Suprapubic skin (tissue), 4 donors: ENCODE results near the gene RAB25. TPM values are rescaled to one million over a fixed set of nuclear protein-coding genes. Genes with fewer than 3 reads are reported as not detected.
"Not testable (repeated sequence)": the region's sequence is repeated elsewhere in the genome, so short reads cannot be mapped to it uniquely, and the experiment has no call there.

ENCODE experiments used
- DNase-seq, 2 donors: peaks; one replicate each; pipeline ENCODE4 v3.0.0-alpha.2; 2019; ENCODE audit warnings: low spot score in 2 of 2
- H3K27ac ChIP-seq: fragments of 200-600 bp; sonication (generic); one replicate; pipeline ENCODE4 v1.5.1; 2019
- H3K27me3 ChIP-seq: fragments of 200-600 bp; sonication (generic); one replicate; pipeline ENCODE4 v1.5.1; 2019
- H3K36me3 ChIP-seq: fragments of 200-600 bp; sonication (generic); one replicate; pipeline ENCODE4 v1.5.1; 2019
- H3K4me1 ChIP-seq: fragments of 200-600 bp; sonication (generic); one replicate; pipeline ENCODE4 v1.5.1; 2019
- H3K4me3 ChIP-seq: fragments of 200-600 bp; sonication (generic); one replicate; pipeline ENCODE4 v1.5.1; 2019; ENCODE audit warnings: mild to moderate bottlenecking
- H3K9me3 ChIP-seq: fragments of 200-600 bp; sonication (generic); one replicate; pipeline ENCODE4 v1.5.1; 2019
- CTCF ChIP-seq, 2 donors: fragments of 200-600 bp in 1 of 2; fragments of 450-650 bp in 1 of 2; sonication (generic) in 1 of 2; IDR thresholded peaks; one replicate each; pipeline ENCODE4 v1.5.1; 2016 to 2019; ENCODE audit warnings: antibody characterized with exemption in 2 of 2, mild to moderate bottlenecking in 1 of 2, moderate library complexity in 1 of 2
- EP300 ChIP-seq: sonication (generic); formaldehyde crosslinking; IDR thresholded peaks from one replicate; pipeline ENCODE4 v1.6.1; 2017; ENCODE audit warnings: antibody characterized with exemption
- POLR2A ChIP-seq, 2 donors: fragments of 450-650 bp; IDR thresholded peaks; one replicate each; pipeline ENCODE4 v1.6.1; 2017; ENCODE audit warnings: antibody characterized with exemption in 2 of 2, mild to moderate bottlenecking in 2 of 2, moderate library complexity in 2 of 2
- POLR2AphosphoS5 ChIP-seq, 3 donors: sonication (generic); formaldehyde crosslinking; IDR thresholded peaks; one replicate each; pipeline ENCODE4 v1.6.1; 2017; ENCODE audit warnings: antibody characterized with exemption in 3 of 3
- WGBS: methylation state at CpG from one replicate; pipeline ENCODE4 v1.1.5; 2018; 5-methylcytosine and 5-hydroxymethylcytosine counted together
- total RNA-seq, 4 donors: library from RNA; depleted of rRNA; stranded (reverse); fragments of >200 nt; gene quantifications; one replicate each; pipeline ENCODE4 v1.1.0, GENCODE V29; 2016

Gene RAB25
- total RNA-seq, 4 donors from 2014 or later = 150 to 284 (median 205) TPM

GRCh38 chr1:156114101-156114918 lies 53.4 kb downstream of the RAB25 start, which contains the start of gene LMNA:
TSS of gene LMNA (plus strand) at chr1:156114711. CDS start at chr1:156114919, 208 bp downstream.
- 0% methylated on average over 4 of the region's 37 CpGs for WGBS

DNA sequence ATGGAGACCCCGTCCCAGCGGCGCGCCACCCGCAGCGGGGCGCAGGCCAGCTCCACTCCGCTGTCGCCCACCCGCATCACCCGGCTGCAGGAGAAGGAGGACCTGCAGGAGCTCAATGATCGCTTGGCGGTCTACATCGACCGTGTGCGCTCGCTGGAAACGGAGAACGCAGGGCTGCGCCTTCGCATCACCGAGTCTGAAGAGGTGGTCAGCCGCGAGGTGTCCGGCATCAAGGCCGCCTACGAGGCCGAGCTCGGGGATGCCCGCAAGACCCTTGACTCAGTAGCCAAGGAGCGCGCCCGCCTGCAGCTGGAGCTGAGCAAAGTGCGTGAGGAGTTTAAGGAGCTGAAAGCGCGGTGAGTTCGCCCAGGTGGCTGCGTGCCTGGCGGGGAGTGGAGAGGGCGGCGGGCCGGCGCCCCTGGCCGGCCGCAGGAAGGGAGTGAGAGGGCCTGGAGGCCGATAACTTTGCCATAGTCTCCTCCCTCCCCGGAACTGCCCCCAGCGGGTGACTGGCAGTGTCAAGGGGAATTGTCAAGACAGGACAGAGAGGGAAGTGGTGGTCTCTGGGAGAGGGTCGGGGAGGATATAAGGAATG lies 54.1 kb downstream of the RAB25 start:
- peak in 1 of 3 donors; percentile 93 for TF ChIP-seq POLR2AphosphoS5 (IDR thresholded peaks at IDR 0.05)
- TF ChIP-seq CTCF (IDR thresholded peaks at IDR 0.05) = no peak
- no peak for DNase-seq
- H3K4me3 ChIP-seq = peak overlapping the region; percentile 100
- peaks cover 61% of the 10 kb centered on the region for H3K4me1 ChIP-seq
- peak overlapping the region; percentile 100 for H3K27ac ChIP-seq
- no peaks in the 10 kb centered on the region for H3K27me3 ChIP-seq
- H3K9me3 ChIP-seq = no peaks in the 10 kb centered on the region
- 0% methylated on average over 15 of the region's 49 CpGs for WGBS
- H3K36me3 ChIP-seq = no peaks in the 10 kb centered on the region

More at GRCh38 chr1:156114101-156114918, 53.4 kb downstream of the RAB25 start, which contains the start of gene LMNA:
- TF ChIP-seq POLR2A (IDR thresholded peaks at IDR 0.05) = peak; percentile 89 to 96
- no peak for TF ChIP-seq CTCF (IDR thresholded peaks at IDR 0.05)
- TF ChIP-seq POLR2AphosphoS5 (IDR thresholded peaks at IDR 0.05) = peak; percentile 76 to 92 (median 87)
- no peak for TF ChIP-seq EP300
- H3K27me3 ChIP-seq = no peaks in the 10 kb centered on the region
- H3K4me3 ChIP-seq = peak within 1 kb of the TSS; percentile 100
- H3K9me3 ChIP-seq = no peaks in the 10 kb centered on the region
- no peaks in the 10 kb centered on the region for H3K36me3 ChIP-seq
- DNase-seq = peak; percentile 98
- H3K27ac ChIP-seq = peak within 1 kb of the TSS; percentile 100
- H3K4me1 ChIP-seq = peaks cover 55% of the 10 kb centered on the region

GRCh38 chr1:156115514-156116374 lies 54.8 kb downstream of the RAB25 start:
- Histone ChIP-seq H3K4me1 (peaks cover 68% of the 10 kb centered on the region), H3K36me3 (no peaks in the 10 kb centered on the region), H3K4me3 (peak overlapping the region; percentile 100), H3K9me3 (no peaks in the 10 kb centered on the region), H3K27ac (peak overlapping the region; percentile 100), H3K27me3 (no peaks in the 10 kb centered on the region)
- peak in 1 of 2 donors; percentile 46 for TF ChIP-seq POLR2A (IDR thresholded peaks at IDR 0.05)
- no peak for TF ChIP-seq EP300
- TF ChIP-seq CTCF (IDR thresholded peaks at IDR 0.05) = no peak
- peak in 1 of 3 donors; percentile 83 for TF ChIP-seq POLR2AphosphoS5 (IDR thresholded peaks at IDR 0.05)
- WGBS = 3% methylated on average over 14 of the region's 19 CpGs
- DNase-seq = peak in 1 of 2 donors; percentile 89

DNA sequence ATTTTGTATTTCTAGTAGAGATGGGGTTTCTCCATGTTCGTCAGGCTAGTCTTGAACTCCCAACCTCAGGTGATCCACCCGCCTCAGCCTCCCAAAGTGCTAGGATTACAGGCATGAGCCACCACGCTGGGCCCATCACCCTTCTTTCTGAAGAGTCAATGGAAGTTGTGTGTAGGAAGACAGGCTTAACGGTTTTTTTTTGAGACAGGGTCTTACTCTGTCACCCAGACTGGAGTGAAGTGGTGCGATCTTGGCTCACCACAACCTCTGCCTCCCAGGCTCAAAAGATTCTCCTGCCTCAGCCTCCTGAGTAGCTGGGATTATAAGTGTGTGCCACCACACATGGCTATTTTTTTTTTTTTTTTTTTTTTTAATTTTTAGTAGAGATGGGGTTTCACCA lies 55.8 kb downstream of the RAB25 start:
- H3K36me3 ChIP-seq, H3K27me3 ChIP-seq, DNase-seq, H3K9me3 ChIP-seq: not testable (repeated sequence)
- H3K4me1 ChIP-seq = peaks cover 75% of the 10 kb centered on the region
- H3K27ac ChIP-seq = peak overlapping the region; percentile 100
- WGBS = 15% methylated on average over 5 of the region's 5 CpGs
- peak overlapping the region; percentile 100 for H3K4me3 ChIP-seq

- Histone ChIP-seq H3K9me3 (no peaks in the 10 kb centered on the region), H3K36me3 (no peaks in the 10 kb centered on the region), H3K4me3 (peak overlapping the region; percentile 100), H3K27me3 (no peaks in the 10 kb centered on the region), H3K27ac (peak overlapping the region; percentile 100), H3K4me1 (peaks cover 75% of the 10 kb centered on the region)
- WGBS = 6% methylated on average over 13 of the region's 13 CpGs
- DNase-seq = no peak
- no peak for TF ChIP-seq CTCF (IDR thresholded peaks at IDR 0.05)
- no peak for TF ChIP-seq EP300
Measured at GRCh38 chr1:156117414-156118176, 56.6 kb downstream of the RAB25 start.
